Pons (tissue), 1 donor: ENCODE results near the gene PRRC2C.
"Not testable (repeated sequence)": the region's sequence is repeated elsewhere in the genome, so short reads cannot be mapped to it uniquely, and the experiment has no call there.

Experiments
- DNase-seq: peaks from one replicate; pipeline ENCODE4 v3.0.0-alpha.2; 2016; ENCODE audit warnings: low spot score

Gene PRRC2C

DNA sequence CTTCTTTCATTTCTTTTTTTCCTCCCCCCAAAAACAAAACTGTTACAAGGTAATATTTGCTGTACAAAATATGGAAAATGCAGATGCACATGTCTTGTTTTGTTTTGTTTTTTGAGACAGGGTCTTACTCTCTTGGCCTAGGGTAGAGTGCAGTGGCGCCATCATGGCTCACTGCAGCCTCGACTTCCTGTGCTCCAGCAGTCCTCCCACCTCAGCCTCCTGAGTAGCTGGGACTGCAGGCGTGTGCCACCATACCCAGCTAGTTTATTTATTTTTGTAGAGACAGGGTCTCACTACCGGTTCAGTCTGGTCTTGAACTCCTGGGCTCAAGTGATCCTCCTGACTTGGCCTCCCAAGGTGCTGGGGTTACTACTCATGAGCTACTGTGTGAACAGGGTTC is 15.5 kb downstream of the PRRC2C start:
- no peak for DNase-seq

DNA sequence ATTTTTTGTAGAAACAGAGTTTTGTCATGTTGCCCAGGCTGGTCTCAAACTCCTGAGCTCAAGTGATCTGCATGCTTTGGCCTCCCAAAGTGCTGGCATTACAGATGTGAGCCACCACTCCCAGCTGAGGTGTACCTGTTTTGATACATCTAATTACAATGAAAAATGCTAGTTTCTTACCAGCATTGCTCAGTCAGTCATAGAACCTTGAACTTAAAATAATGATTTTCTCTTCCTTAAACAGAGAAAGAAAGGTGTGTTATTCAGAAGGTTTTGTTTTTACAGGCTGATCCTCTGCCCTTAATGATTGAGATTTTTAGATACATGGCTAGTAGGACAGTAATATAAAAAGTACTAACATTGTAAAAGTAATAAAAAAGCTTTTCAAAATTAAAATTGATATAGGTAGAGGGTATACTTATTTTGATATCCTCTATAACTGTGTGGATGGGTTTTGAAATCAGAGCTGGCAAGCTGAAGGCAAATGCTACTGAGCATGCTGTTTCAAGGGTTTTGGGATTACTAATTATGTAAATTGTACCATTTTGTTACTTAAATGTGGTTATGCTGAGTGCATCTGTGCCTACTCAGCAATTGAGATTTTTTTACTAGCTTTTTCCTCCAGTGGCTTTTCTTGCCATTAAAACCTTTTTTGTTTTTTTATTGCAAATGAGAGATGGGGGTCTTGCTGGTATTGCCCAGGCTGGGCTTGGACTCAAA is 16.1 kb downstream of the PRRC2C start:
- DNase-seq = no peak

- DNase-seq = no peak
These were observed 21.4 kb downstream of the PRRC2C start for GRCh38 chr1:171506525-171507304.

DNA sequence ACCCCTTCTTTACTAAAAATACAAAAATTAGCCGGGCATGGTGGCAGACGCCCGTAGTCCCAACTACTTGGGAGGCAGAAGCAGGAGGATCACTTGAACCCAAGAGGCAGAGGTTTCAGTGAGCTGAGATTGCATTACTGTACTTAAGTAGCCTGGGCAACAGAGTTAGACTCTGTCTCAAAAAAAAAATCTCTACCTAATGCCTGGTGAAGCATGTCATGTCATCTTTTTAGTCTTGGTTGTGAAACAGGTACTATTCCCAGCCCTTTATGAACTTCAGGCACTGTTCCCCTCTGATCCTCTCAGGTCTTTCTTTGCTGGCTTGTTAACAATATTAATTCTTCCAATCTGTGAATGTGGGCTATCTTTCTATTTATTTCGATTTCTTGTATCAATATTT is 22.1 kb downstream of the PRRC2C start:
- no peak for DNase-seq

- DNase-seq = no peak
These were observed 23.9 kb downstream of the PRRC2C start for GRCh38 chr1:171509191-171509590.

DNA sequence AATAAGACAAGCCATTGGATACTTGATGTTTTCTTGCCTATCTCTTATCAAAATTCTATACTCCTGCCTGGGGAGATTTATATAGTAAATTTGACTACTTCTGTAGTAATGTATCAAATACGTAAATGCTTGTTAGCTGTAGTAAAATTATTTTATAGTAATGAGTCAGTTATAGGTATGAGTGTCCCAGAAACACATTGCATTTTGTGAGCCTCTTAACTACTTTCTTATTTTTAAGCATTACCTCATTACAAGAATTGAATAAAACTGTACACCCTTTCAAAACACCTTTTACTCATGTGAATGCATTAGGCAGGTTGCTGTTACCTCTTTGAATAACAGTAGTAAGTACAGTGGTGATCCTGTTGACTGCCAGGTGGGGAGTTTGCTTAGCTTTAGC is 28.4 kb downstream of the PRRC2C start:
- no peak for DNase-seq

- DNase-seq = no peak
These were observed 30.0 kb downstream of the PRRC2C start for GRCh38 chr1:171515299-171515698.

- DNase-seq = no peak
These were observed 30.4 kb downstream of the PRRC2C start for GRCh38 chr1:171515741-171516140.

GRCh38 chr1:171521567-171521966 is 36.2 kb downstream of the PRRC2C start:
- DNase-seq = no peak

GRCh38 chr1:171530676-171531075 is 45.3 kb downstream of the PRRC2C start:
- no peak for DNase-seq

DNA sequence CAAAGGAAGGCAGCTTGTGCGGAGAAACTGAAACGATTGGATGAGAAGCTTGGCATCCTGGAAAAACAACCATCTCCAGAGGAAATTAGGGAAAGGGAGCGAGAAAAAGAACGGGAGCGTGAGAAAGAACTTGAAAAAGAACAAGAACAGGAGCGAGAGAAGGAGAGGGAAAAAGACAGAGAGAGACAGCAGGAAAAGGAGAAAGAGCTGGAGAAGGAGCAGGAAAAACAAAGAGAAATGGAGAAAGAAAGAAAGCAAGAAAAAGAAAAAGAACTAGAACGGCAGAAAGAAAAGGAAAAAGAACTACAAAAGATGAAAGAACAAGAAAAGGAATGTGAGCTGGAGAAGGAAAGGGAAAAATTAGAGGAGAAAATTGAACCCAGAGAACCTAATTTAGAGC is 47.2 kb downstream of the PRRC2C start:
- no peak for DNase-seq

- no peak for DNase-seq
These were observed 60.2 kb downstream of the PRRC2C start for GRCh38 chr1:171545523-171545922.

DNA sequence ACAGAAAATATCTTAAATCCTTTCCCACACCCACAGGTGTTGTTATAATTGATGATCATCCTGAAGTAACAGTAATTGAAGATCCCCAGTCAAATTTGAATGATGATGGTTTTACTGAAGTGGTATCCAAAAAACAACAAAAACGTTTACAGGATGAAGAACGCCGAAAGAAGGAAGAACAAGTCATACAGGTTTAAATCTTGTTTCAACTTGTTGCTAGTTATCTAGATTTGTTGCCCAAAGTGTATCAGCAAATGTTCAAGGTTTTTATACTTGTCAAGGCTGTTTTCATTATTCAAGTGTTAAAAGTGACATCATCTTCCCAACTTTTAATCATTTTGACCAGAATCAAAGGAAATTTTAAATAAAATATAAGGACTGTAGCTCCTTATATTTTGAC is 64.7 kb downstream of the PRRC2C start:
- no peak for DNase-seq

GRCh38 chr1:171550598-171551100 is 65.3 kb downstream of the PRRC2C start:
- DNase-seq = not testable (repeated sequence)

DNA sequence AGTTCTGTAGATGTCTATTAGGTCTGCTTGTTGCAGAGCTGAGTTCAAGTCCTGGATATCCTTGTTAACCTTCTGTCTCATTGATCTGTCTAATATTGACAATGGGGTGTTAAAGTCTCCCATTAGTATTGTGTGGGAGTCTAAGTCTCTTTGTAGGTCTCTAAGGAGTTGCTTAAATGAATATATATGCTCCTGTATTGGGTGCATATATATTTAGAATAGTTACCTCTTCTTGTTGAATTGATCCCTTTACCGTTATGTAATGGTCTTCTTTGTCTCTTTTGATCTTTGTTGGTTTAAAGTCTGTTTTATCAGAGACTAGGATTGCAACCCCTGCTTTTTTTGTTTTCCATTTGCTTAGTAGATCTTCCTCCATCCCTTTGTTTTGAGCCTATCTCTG is 68.6 kb downstream of the PRRC2C start:
- DNase-seq = not testable (repeated sequence)

DNA sequence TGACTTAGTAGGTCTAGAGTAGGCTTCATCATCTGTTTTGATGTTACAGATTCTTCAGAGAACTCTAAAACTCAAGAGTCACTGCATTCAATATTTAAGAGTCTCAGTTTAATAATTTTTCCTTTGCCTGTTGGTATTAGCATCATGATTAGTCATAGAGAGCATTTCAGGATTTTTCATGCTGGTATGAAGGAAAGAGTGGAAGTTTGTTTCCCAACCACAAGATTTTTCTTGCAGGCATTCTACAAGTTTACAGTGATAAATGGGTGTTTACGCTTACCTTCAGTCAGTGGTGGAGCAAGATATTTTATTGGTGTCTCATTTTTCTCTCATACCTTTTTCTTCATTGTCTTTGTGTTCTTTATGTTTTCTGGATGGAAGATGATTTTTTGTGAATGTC is 78.3 kb downstream of the PRRC2C start:
- no peak for DNase-seq

DNA sequence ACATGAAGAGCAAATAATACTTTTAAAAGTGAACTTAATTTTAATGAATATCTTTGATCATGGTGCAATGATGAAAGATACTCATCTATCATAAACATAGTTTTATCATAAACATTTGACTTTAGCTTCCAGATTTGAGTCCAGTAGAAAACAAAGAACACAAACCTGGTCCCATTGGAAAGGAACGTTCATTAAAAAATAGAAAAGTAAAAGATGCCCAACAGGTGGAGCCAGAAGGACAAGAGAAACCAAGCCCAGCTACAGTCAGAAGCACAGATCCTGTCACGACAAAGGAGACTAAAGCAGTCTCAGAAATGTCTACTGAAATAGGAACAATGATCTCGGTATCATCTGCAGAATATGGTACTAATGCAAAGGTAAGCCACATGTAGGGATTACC is 81.1 kb downstream of the PRRC2C start:
- no peak for DNase-seq

GRCh38 chr1:171570295-171570694 is 85.0 kb downstream of the PRRC2C start:
- no peak for DNase-seq

DNA sequence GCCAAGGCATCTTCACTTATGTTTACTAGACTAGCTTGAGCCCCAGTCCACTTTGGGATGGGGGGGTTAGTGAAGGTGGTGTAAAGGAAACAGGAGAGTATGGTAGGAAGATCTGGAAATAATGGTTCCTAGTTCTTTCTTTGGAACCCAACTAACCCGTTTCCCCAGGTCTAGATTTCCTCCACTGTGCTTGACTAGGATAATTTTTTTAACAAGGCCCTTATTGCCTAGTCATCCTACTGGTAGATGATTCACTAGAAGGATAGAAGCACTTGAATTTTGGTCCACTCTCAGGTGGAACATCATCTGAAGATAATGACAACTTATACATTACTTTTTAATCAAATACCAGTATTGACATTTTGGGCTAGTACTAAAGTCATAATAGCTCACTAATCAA is 90.8 kb downstream of the PRRC2C start:
- no peak for DNase-seq

GRCh38 chr1:171581226-171581625 is 95.9 kb downstream of the PRRC2C start:
- no peak for DNase-seq

DNA sequence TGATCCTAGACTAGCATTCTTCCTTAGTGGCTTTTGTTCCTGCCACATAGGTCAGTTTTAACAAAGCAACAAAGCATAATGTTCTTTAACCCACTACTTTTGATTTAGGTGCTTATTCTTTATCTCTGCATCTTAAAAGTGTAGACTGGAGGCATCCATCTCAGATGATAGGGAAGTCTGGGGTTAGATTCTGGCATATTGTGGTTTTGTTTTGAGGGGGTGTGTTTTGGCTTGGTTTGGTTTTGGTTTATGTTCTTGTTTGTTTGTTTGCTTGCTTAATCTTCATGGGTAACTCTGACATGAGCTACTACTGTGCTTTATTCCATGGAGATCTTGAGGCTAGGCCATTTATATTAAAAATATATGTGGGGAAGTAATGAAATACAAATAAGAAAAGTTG is 96.4 kb downstream of the PRRC2C start:
- no peak for DNase-seq

GRCh38 chr1:171582589-171582988 is 97.3 kb downstream of the PRRC2C start:
- DNase-seq = no peak

DNA sequence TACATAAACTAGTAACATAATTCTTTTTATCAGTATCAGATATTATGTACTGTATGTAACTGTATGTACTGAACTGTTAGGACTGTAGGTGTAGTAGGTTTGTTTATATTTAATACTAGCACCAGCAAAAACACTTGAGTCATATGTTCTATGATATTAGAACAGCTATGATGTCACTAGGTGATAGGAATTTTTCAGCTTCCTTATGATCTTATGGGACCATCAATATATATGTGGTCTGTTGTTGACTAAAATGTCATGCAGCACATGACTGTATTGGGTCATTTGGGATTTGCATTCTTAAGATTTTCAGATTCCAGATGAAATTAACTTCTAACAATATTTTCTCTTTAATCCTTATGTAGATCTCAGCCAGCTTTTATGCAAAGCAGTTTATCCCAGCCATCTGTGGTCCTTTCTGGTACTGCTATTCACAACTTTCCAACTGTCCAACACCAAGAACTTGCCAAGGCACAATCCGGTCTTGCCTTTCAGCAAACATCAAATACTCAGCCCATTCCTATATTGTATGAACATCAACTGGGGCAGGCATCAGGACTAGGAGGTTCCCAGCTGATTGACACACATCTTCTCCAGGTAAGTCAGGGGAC is 98.4 kb downstream of the PRRC2C start:
- no peak for DNase-seq
